ENCODE data around the gene DNAAF1.

Gene DNAAF1

GRCh38 chr16:84159007-84159406 lies 13.9 kb downstream of the DNAAF1 start:
- no peak for DNase-seq (ENCODE audit: low read depth in 2 of 2, low spot score in 1 of 2)

GRCh38 chr16:84159800-84160199 lies 14.7 kb downstream of the DNAAF1 start:
- DNase-seq (ENCODE audit: low read depth in 2 of 2, low spot score in 1 of 2), result no peak

GRCh38 chr16:84161037-84161436 lies 15.9 kb downstream of the DNAAF1 start:
- DNase-seq (ENCODE audit: low read depth in 2 of 2, low spot score in 1 of 2), result no peak

GRCh38 chr16:84161801-84162200 lies 16.7 kb downstream of the DNAAF1 start:
- no peak for DNase-seq (ENCODE audit: low read depth in 2 of 2, low spot score in 1 of 2)

- no peak for DNase-seq (ENCODE audit: low read depth in 2 of 2, low spot score in 1 of 2)
Measured at GRCh38 chr16:84165746-84166145, 20.6 kb downstream of the DNAAF1 start.

GRCh38 chr16:84166796-84167695 lies 21.9 kb downstream of the DNAAF1 start:
- DNase-seq (ENCODE audit: low read depth in 2 of 2, low spot score in 1 of 2), result no peak

- DNase-seq (ENCODE audit: low read depth in 2 of 2, low spot score in 1 of 2), result no peak
Measured at GRCh38 chr16:84169765-84170310, 24.7 kb downstream of the DNAAF1 start.

- no peak for DNase-seq (ENCODE audit: low read depth in 2 of 2, low spot score in 1 of 2)
Measured at GRCh38 chr16:84174396-84174795, 29.3 kb downstream of the DNAAF1 start.

GRCh38 chr16:84175350-84176081 lies 30.4 kb downstream of the DNAAF1 start:
- DNase-seq (ENCODE audit: low read depth in 2 of 2, low spot score in 1 of 2), result peak in 1 of 2 donors; percentile 39

- no peak for DNase-seq (ENCODE audit: low read depth in 2 of 2, low spot score in 1 of 2)
Measured at GRCh38 chr16:84176192-84177053, 31.3 kb downstream of the DNAAF1 start.

- no peak for DNase-seq (ENCODE audit: low read depth in 2 of 2, low spot score in 1 of 2)
Measured at GRCh38 chr16:84177741-84178073, 32.6 kb downstream of the DNAAF1 start.

- DNase-seq (ENCODE audit: low read depth in 2 of 2, low spot score in 1 of 2), result no peak
Measured at GRCh38 chr16:84178146-84178765, 33.1 kb downstream of the DNAAF1 start.

GRCh38 chr16:84178892-84179611 lies 33.9 kb downstream of the DNAAF1 start:
- no peak for DNase-seq (ENCODE audit: low read depth in 2 of 2, low spot score in 1 of 2)

- DNase-seq (ENCODE audit: low read depth in 2 of 2, low spot score in 1 of 2), result no peak
Measured at GRCh38 chr16:84179612-84180320, 34.7 kb downstream of the DNAAF1 start.

- no peak for DNase-seq (ENCODE audit: low read depth in 2 of 2, low spot score in 1 of 2)
Measured at GRCh38 chr16:84180519-84181140, 35.5 kb downstream of the DNAAF1 start.

GRCh38 chr16:84181144-84181915 lies 36.2 kb downstream of the DNAAF1 start:
- no peak for DNase-seq (ENCODE audit: low read depth in 2 of 2, low spot score in 1 of 2)

- DNase-seq (ENCODE audit: low read depth in 2 of 2, low spot score in 1 of 2), result no peak
Measured at GRCh38 chr16:84182104-84182503, 37.0 kb downstream of the DNAAF1 start.
